Glutamatergic neuron (in vitro differentiated cells): ENCODE results near the gene MARCHF10. TPM values are rescaled to one million over a fixed set of nuclear protein-coding genes. Genes with fewer than 3 reads are reported as not detected.

Experiments used
- DNase-seq: peaks from one replicate; pipeline ENCODE4 v3.0.0; 2022
- H3K27ac Mint-ChIP-seq: one replicate; pipeline ENCODE4 v1.8.0; 2020; ENCODE audit warnings: mild to moderate bottlenecking, mixed read lengths, inconsistent platforms; ENCODE audit not compliant: unreplicated experiment
- H3K27me3 Mint-ChIP-seq: one replicate; pipeline ENCODE4 v1.8.0; 2020; ENCODE audit warnings: mild to moderate bottlenecking, moderate library complexity, mixed read lengths, inconsistent platforms; ENCODE audit not compliant: unreplicated experiment
- H3K36me3 Mint-ChIP-seq: one replicate; pipeline ENCODE4 v1.8.0; 2020; ENCODE audit warnings: mild to moderate bottlenecking, mixed read lengths, inconsistent platforms; ENCODE audit not compliant: unreplicated experiment
- H3K4me1 Mint-ChIP-seq: one replicate; pipeline ENCODE4 v1.8.0; 2020; ENCODE audit warnings: mild to moderate bottlenecking, low read depth, mixed read lengths, inconsistent platforms; ENCODE audit not compliant: unreplicated experiment
- H3K4me3 Mint-ChIP-seq: one replicate; pipeline ENCODE4 v1.8.0; 2020; ENCODE audit warnings: mild to moderate bottlenecking, mixed read lengths, inconsistent platforms; ENCODE audit not compliant: unreplicated experiment
- H3K9me3 Mint-ChIP-seq: one replicate; pipeline ENCODE4 v1.8.0; 2020; ENCODE audit warnings: mild to moderate bottlenecking, moderate library complexity, mixed read lengths, inconsistent platforms; ENCODE audit not compliant: unreplicated experiment
- total RNA-seq: library from RNA; stranded (reverse); fragmentation: NEBNext Ultra II Directional; extraction: Animal tissue kit (Norgen Biotek cat#: 25700); gene quantifications from one replicate; pipeline ENCODE4 v1.2.1, GENCODE V29; 2021; ENCODE audit not compliant: unreplicated experiment
- TF ChIP-seq, protein P1 (sequence below): fragments of 200-600 bp; sonication (generic); IDR thresholded peaks from one replicate; pipeline ENCODE4 v1.5.0; 2021; ENCODE audit not compliant: partially characterized antibody, unreplicated experiment

MARCHF10 gene
- total RNA-seq, 1 donor from 2014 or later: not detected

DNA sequence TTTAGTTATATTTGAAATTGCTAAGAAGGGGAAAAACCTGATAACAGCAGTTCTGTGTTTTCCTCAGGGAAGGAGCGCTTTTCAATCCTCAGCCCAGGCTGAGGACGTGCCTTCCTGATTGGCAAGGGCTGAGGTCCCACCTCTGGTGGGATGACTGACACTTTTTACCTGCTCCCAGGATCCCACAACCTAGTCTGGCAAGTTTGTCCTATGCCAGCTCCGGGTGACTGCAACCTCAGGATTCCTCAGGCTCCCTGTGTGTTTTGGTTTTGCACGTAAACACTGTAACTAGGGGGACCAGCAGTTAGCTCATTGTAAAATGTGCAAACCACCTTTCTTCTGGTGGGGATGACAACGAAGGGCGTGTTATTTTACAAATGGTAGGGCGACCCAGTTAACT, 7.5 kb downstream of the MARCHF10 start:
- TF ChIP-seq, protein P1, sequence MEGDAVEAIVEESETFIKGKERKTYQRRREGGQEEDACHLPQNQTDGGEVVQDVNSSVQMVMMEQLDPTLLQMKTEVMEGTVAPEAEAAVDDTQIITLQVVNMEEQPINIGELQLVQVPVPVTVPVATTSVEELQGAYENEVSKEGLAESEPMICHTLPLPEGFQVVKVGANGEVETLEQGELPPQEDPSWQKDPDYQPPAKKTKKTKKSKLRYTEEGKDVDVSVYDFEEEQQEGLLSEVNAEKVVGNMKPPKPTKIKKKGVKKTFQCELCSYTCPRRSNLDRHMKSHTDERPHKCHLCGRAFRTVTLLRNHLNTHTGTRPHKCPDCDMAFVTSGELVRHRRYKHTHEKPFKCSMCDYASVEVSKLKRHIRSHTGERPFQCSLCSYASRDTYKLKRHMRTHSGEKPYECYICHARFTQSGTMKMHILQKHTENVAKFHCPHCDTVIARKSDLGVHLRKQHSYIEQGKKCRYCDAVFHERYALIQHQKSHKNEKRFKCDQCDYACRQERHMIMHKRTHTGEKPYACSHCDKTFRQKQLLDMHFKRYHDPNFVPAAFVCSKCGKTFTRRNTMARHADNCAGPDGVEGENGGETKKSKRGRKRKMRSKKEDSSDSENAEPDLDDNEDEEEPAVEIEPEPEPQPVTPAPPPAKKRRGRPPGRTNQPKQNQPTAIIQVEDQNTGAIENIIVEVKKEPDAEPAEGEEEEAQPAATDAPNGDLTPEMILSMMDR: no peak
- H3K4me1 Mint-ChIP-seq: peaks cover 2% of the 10 kb centered on the region
- H3K4me3 Mint-ChIP-seq: no peak overlapping the region
- no peak overlapping the region for H3K27ac Mint-ChIP-seq
- DNase-seq: no peak
- H3K36me3 Mint-ChIP-seq: no peaks in the 10 kb centered on the region
- H3K9me3 Mint-ChIP-seq: peaks cover 5% of the 10 kb centered on the region
- peaks cover 7% of the 10 kb centered on the region for H3K27me3 Mint-ChIP-seq

DNA sequence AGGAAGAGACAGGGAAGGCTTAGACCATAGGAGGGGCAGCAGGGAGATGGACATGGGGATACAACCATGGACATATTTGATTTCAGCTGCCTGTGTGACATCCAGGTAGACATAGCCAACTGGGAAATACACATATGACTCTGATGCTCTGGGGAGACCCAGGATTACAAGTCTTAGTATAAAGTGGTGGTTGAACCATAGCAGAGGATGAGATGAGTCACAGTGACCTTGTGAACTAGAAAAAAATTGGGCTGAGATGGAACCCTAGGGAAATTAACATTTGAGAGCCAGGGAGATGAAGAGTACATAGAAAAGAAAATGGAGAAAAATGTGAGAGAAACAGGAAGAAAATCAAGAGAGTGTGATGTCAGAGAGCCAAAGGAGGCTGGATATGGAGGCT, 10.2 kb downstream of the MARCHF10 start:
- peaks cover 2% of the 10 kb centered on the region for H3K4me1 Mint-ChIP-seq
- DNase-seq: no peak
- H3K36me3 Mint-ChIP-seq: no peaks in the 10 kb centered on the region
- no peak overlapping the region for H3K4me3 Mint-ChIP-seq
- H3K27me3 Mint-ChIP-seq: peaks cover 6% of the 10 kb centered on the region
- TF ChIP-seq, protein P1: no peak
- H3K9me3 Mint-ChIP-seq: peaks cover 6% of the 10 kb centered on the region
- H3K27ac Mint-ChIP-seq: no peak overlapping the region

DNA sequence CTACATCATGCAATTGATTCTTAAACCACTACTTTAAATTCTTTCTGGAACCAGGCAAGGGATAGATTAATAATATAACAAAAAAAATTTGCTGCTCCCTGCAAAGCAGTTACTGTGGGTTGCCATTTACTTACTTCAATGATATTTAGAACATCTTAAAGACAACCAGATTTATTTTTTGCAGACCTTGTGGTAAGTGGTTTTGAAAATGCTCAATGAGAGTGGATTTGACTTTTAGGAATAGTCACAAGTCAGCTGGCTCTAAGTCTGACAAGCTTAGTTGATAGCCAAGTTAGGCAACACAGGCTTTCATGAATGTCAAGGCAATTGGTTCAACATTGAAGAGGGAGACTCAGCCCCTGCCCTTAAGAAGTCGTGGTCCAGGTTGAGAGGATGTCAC, 11.8 kb downstream of the MARCHF10 start:
- no peak for DNase-seq
- Mint-ChIP-seq H3K27me3 (peaks cover 4% of the 10 kb centered on the region), H3K4me1 (no peaks in the 10 kb centered on the region), H3K9me3 (peaks cover 2% of the 10 kb centered on the region), H3K4me3 (no peak overlapping the region), H3K27ac (no peak overlapping the region), H3K36me3 (no peaks in the 10 kb centered on the region)
- TF ChIP-seq, protein P1: no peak

DNA sequence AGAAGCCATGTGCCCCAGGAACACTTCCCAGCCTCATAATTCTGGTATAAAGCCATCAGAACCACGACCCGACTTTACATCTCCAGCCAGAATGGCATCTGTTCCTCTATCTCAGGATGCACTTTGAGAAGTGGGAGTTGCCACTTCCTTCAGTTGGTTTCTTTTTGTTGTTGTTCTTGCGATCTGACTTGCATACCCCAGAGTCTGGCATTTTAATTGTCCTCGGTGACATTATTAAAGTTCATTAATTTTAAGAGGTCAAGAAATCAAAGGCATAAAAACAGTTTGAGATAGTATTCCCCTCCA, 13.5 kb downstream of the MARCHF10 start:
- Mint-ChIP-seq H3K9me3 (peaks cover 2% of the 10 kb centered on the region), H3K27ac (no peak overlapping the region), H3K36me3 (no peaks in the 10 kb centered on the region), H3K4me1 (no peaks in the 10 kb centered on the region), H3K27me3 (peaks cover 4% of the 10 kb centered on the region), H3K4me3 (no peak overlapping the region)
- no peak for DNase-seq
- TF ChIP-seq, protein P1: no peak

DNA sequence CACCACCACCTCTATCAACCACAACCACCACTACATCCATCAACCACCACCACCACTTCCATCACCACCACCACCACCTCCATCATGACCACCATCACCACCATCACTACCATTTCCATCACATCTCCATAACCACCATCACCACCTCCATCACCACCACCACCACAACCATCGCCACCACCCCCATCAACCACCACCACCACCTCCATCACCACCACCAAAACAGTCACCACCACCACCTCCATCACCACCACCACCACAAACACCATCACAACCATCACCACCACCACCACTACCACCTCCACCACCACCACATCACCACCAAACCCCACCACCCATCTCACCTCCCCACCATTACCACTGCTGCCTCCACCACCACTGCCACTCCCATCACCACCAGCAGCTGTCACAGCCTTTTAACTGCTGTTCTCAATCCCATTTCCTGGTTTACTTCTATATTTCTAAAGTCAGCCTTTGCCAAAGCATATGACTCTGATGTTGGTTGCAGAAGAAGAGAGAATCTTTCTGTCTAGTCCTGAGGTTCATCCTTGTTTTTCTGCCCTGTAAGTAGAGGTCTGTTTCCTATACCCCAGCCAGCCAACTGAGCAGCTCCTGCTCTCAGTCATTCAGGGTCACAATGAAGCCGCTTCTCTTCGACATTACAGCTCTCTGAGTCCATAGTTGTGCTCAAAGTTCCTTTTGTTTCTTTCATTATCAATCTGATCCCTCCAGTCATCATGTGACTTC, 14.0 kb downstream of the MARCHF10 start:
- TF ChIP-seq, protein P1: no peak
- DNase-seq: no peak
- Mint-ChIP-seq H3K4me1 (no peaks in the 10 kb centered on the region), H3K36me3 (no peaks in the 10 kb centered on the region), H3K4me3 (no peak overlapping the region), H3K27me3 (peaks cover 4% of the 10 kb centered on the region), H3K27ac (no peak overlapping the region), H3K9me3 (peaks cover 2% of the 10 kb centered on the region)
